Measurements from ENCODE around the gene DQX1. TPM values are rescaled to one million over a fixed set of nuclear protein-coding genes. Genes with fewer than 3 reads are reported as not detected.
A peak's percentile ranks its signal among the peaks of the same experiment; 100 is the strongest.

DQX1 gene
- total and polyA plus RNA-seq, 9 of the 15 experiments (the other 6 are each of a cell fraction or from before 2014, with no cell fraction given), result 0.04 to 0.38 (median 0.18) TPM; not detected in 1

DNA sequence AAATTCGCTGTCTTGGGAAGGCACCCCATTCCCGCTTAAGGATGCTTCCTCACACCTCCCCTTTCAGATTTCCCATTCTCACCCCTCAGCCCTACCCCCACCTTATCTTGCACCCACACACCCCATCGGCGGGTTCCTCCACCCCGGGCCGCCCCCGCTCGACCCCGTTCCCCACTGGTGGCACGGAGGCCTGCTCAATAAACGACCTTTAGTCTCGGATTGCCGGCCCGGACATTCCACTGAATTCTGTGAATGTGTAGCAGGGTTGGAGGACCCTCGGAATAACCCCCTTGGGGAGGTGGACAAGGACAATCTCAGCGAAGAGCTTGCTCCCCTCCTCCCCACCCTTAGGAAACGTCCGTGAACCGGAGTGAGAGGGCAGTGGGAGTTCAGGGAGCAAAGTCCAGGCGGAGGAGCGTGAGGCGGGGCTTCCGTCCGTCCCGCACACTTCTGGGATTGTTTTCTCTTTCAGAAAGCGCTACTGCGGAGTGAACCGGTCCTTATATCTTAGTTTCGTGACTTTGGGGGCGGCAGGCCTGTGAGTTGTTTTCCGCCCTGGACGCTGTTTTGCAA, 23.8 kb downstream of the DQX1 start (continued):
- TF ChIP-seq, protein P1, sequence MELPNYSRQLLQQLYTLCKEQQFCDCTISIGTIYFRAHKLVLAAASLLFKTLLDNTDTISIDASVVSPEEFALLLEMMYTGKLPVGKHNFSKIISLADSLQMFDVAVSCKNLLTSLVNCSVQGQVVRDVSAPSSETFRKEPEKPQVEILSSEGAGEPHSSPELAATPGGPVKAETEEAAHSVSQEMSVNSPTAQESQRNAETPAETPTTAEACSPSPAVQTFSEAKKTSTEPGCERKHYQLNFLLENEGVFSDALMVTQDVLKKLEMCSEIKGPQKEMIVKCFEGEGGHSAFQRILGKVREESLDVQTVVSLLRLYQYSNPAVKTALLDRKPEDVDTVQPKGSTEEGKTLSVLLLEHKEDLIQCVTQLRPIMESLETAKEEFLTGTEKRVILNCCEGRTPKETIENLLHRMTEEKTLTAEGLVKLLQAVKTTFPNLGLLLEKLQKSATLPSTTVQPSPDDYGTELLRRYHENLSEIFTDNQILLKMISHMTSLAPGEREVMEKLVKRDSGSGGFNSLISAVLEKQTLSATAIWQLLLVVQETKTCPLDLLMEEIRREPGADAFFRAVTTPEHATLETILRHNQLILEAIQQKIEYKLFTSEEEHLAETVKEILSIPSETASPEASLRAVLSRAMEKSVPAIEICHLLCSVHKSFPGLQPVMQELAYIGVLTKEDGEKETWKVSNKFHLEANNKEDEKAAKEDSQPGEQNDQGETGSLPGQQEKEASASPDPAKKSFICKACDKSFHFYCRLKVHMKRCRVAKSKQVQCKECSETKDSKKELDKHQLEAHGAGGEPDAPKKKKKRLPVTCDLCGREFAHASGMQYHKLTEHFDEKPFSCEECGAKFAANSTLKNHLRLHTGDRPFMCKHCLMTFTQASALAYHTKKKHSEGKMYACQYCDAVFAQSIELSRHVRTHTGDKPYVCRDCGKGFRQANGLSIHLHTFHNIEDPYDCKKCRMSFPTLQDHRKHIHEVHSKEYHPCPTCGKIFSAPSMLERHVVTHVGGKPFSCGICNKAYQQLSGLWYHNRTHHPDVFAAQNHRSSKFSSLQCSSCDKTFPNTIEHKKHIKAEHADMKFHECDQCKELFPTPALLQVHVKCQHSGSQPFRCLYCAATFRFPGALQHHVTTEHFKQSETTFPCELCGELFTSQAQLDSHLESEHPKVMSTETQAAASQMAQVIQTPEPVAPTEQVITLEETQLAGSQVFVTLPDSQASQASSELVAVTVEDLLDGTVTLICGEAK (IDR thresholded peaks at IDR 0.05), result no peak
- TF ChIP-seq, protein P1 (CRISPR knock-in tag; IDR thresholded peaks at IDR 0.05), result no peak
- TF ChIP-seq, protein P2, sequence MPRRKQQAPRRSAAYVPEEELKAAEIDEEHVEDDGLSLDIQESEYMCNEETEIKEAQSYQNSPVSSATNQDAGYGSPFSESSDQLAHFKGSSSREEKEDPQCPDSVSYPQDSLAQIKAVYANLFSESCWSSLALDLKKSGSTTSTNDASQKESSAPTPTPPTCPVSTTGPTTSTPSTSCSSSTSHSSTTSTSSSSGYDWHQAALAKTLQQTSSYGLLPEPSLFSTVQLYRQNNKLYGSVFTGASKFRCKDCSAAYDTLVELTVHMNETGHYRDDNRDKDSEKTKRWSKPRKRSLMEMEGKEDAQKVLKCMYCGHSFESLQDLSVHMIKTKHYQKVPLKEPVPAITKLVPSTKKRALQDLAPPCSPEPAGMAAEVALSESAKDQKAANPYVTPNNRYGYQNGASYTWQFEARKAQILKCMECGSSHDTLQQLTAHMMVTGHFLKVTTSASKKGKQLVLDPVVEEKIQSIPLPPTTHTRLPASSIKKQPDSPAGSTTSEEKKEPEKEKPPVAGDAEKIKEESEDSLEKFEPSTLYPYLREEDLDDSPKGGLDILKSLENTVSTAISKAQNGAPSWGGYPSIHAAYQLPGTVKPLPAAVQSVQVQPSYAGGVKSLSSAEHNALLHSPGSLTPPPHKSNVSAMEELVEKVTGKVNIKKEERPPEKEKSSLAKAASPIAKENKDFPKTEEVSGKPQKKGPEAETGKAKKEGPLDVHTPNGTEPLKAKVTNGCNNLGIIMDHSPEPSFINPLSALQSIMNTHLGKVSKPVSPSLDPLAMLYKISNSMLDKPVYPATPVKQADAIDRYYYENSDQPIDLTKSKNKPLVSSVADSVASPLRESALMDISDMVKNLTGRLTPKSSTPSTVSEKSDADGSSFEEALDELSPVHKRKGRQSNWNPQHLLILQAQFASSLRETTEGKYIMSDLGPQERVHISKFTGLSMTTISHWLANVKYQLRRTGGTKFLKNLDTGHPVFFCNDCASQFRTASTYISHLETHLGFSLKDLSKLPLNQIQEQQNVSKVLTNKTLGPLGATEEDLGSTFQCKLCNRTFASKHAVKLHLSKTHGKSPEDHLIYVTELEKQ (CRISPR knock-in tag; IDR thresholded peaks at IDR 0.05), result no peak
- TF ChIP-seq ELF4 (CRISPR knock-in tag; IDR thresholded peaks at IDR 0.05) (no peak), KDM1A (IDR thresholded peaks at IDR 0.05) (peak; percentile 57 to 67; a peak in 2 of 4 replicates), CREB3 (tag; conservative IDR thresholded peaks at IDR 0.05; ENCODE audit: low read depth) (no peak), KLF13 (tag; IDR thresholded peaks at IDR 0.05; ENCODE audit: borderline replicate concordance, low read depth) (no peak), ZNF263 (CRISPR knock-in tag; IDR thresholded peaks at IDR 0.05; ENCODE audit: borderline replicate concordance) (peak; percentile 27; the same call in 1 of the 2 replicates), EP300 (IDR thresholded peaks at IDR 0.05; ENCODE audit: low read length) (no peak), FOXM1 (IDR thresholded peaks at IDR 0.05; ENCODE audit: low read depth) (peak; percentile 8; the same call in 1 of the 2 replicates), FOXM1 (CRISPR knock-in tag; IDR thresholded peaks at IDR 0.05; ENCODE audit: low read depth) (no peak), ZFX (CRISPR knock-in tag; IDR thresholded peaks at IDR 0.05) (no peak), ZNF121 (CRISPR knock-in tag; conservative IDR thresholded peaks at IDR 0.05) (no peak), DPF2 (IDR thresholded peaks at IDR 0.05) (peak; percentile 62; the same call in 1 of the 2 replicates), BRD4 (IDR thresholded peaks at IDR 0.05) (0 out of 2 replicates have a peak, but pooled peaks have one; percentile 54)

Measured in K562 (cell line).